Osteoblast (primary cell): Measurements from ENCODE around the gene TMCC2. TPM values are rescaled to one million over a fixed set of nuclear protein-coding genes. Genes with fewer than 3 reads are reported as not detected.

Experiments
- DNase-seq: peaks from one replicate; pipeline ENCODE4 v3.0.0; 2011; ENCODE audit warnings: low spot score, mixed read lengths; ENCODE audit not compliant: insufficient read length; ENCODE audit errors: missing footprints
- H2AFZ ChIP-seq: 2 replicates; pipeline ENCODE4 v1.6.0; 2011; ENCODE audit warnings: mild to moderate bottlenecking, low read length
- H3K27ac ChIP-seq: 2 replicates; pipeline ENCODE4 v1.5.1; 2011; ENCODE audit warnings: mild to moderate bottlenecking, low read depth, low read length, moderate library complexity
- H3K27me3 ChIP-seq: 2 replicates; pipeline ENCODE4 v1.6.0; 2012; ENCODE audit warnings: mild to moderate bottlenecking, control low read depth, inconsistent platforms, low read length, moderate library complexity; ENCODE audit not compliant: insufficient read depth
- H3K36me3 ChIP-seq: 2 replicates; pipeline ENCODE4 v1.5.1; 2011; ENCODE audit warnings: mild to moderate bottlenecking, low read length, control low read depth, moderate library complexity; ENCODE audit not compliant: insufficient read depth
- H3K4me1 ChIP-seq: 2 replicates; pipeline ENCODE4 v1.5.1; 2011; ENCODE audit warnings: mild to moderate bottlenecking, low read length, control low read depth, moderate library complexity; ENCODE audit not compliant: insufficient read depth
- H3K4me2 ChIP-seq: 2 replicates; pipeline ENCODE4 v1.6.0; 2011; ENCODE audit warnings: mild to moderate bottlenecking, low read length; ENCODE audit not compliant: insufficient read depth
- H3K4me3 ChIP-seq: fragments of 200-600 bp; sonication (generic); 3 replicates; pipeline ENCODE4 v1.5.1; 2012; ENCODE audit warnings: mild to moderate bottlenecking, low read length, inconsistent platforms; ENCODE audit not compliant: insufficient read depth
- H3K79me2 ChIP-seq: 2 replicates; pipeline ENCODE4 v1.6.0; 2012; ENCODE audit warnings: mild to moderate bottlenecking, low read length, control low read depth, inconsistent platforms; ENCODE audit not compliant: insufficient read depth
- H3K9me3 ChIP-seq: 2 replicates; pipeline ENCODE4 v1.5.1; 2011; ENCODE audit warnings: low read depth, low read length, control low read depth
- H4K20me1 ChIP-seq: 2 replicates; pipeline ENCODE4 v1.6.0; 2012; ENCODE audit warnings: mild to moderate bottlenecking, low read length, control low read depth; ENCODE audit not compliant: insufficient read depth
- total RNA-seq: library from RNA; depleted of rRNA; stranded (reverse); fragments of >200 nt; gene quantifications from 2 replicates; pipeline ENCODE4 v1.2.3, GENCODE V29; 2012
- TF ChIP-seq, protein P1 (sequence below): IDR thresholded peaks from 2 replicates; pipeline ENCODE4 v1.5.1; 2011; ENCODE audit warnings: mild to moderate bottlenecking, low read depth, low read length, moderate library complexity; ENCODE audit errors: extremely low read depth

TMCC2 gene
- total RNA-seq, 1 donor = 1.8 TPM

DNA sequence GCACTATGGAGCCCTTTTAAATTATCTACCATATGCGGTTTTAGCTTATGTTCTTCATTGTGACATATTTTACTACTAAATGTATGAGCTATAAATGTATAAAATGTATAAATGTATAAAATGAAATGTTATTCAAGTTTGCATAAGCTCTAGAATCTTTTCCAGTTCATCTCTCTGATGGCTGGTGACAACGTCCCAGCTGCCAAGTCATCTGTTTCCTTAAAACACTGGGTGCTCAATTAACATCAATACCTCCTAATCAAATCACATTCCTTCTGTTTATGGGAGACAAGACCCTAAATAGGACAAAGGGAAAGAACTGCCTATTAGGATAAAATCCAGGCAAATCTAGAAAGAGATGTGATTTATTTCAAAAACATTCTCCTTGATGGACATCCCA is 39.1 kb upstream of the TMCC2 start:
- Histone ChIP-seq H2AFZ (no peak overlapping the region), H3K27me3 (no peaks in the 10 kb centered on the region), H3K27ac (no peak overlapping the region), H3K9me3 (no peaks in the 10 kb centered on the region), H3K4me1 (peaks cover 12% of the 10 kb centered on the region), H3K4me3 (no peak overlapping the region), H3K79me2 (peaks cover 75% of the 10 kb centered on the region), H4K20me1 (peaks cover 25% of the 10 kb centered on the region), H3K4me2 (no peak overlapping the region), H3K36me3 (peaks cover 6% of the 10 kb centered on the region)
- DNase-seq = no peak
- TF ChIP-seq, protein P1, sequence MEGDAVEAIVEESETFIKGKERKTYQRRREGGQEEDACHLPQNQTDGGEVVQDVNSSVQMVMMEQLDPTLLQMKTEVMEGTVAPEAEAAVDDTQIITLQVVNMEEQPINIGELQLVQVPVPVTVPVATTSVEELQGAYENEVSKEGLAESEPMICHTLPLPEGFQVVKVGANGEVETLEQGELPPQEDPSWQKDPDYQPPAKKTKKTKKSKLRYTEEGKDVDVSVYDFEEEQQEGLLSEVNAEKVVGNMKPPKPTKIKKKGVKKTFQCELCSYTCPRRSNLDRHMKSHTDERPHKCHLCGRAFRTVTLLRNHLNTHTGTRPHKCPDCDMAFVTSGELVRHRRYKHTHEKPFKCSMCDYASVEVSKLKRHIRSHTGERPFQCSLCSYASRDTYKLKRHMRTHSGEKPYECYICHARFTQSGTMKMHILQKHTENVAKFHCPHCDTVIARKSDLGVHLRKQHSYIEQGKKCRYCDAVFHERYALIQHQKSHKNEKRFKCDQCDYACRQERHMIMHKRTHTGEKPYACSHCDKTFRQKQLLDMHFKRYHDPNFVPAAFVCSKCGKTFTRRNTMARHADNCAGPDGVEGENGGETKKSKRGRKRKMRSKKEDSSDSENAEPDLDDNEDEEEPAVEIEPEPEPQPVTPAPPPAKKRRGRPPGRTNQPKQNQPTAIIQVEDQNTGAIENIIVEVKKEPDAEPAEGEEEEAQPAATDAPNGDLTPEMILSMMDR = no peak

DNA sequence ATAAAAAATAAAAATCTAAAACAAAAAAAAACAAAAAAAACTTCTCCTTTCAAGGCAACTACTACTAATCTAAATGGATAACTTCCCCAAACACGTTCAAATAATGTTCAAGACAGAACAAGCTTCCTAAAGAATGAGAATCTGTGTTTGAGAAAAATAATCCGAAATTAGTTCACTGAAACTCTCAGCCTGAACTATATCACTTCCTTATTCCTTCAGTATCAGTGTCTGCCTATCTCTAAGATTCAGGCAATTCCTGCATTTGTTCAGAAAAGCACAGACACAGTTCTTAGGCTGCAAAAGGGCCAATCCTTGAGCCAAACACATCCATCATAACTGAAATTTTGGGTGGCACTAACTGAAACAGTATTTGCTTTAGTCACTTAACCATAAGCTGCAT is 38.6 kb upstream of the TMCC2 start:
- Histone ChIP-seq H2AFZ (no peak overlapping the region), H3K4me1 (peaks cover 7% of the 10 kb centered on the region), H3K9me3 (no peaks in the 10 kb centered on the region), H4K20me1 (peaks cover 29% of the 10 kb centered on the region), H3K27me3 (no peaks in the 10 kb centered on the region), H3K79me2 (peaks cover 80% of the 10 kb centered on the region), H3K36me3 (peaks cover 6% of the 10 kb centered on the region), H3K4me3 (no peak overlapping the region), H3K27ac (no peak overlapping the region), H3K4me2 (no peak overlapping the region)
- TF ChIP-seq, protein P1 = no peak
- no peak for DNase-seq

DNA sequence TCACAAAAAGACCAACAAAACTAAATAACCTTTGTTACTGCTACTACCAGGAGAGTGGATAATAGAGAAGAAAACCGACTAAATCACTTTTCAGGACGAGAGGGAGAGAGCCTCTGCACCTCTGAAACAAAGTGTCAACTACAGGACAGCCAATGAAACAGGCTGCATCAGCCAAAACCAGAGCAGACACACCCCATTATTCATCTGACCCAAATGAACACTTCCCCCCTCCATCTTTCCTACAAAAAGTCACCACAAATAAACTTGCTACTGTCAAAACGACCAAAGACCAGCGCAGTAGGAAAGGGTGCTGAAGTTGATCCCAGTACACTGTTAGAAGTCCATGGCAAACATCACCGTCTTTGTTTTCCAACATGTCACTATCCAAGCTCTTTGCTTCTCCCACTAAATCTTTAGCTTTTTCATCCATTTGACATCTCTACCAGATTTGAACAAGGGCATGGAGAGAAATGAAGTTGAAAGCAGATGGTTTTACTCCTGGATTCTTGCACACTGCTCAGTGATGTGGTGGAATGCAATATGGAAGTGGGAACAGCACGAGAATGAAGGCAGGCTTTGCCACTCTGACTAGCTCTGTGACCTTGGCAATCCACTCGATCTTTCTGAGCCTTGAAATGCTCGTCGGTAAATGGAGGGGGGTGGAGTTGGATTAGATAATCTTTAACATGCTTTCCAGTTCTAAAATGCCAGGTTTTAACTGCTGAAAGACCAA is 36.7 kb upstream of the TMCC2 start:
- Histone ChIP-seq H3K27ac (no peak overlapping the region), H3K9me3 (no peaks in the 10 kb centered on the region), H4K20me1 (peaks cover 41% of the 10 kb centered on the region), H3K4me2 (no peak overlapping the region), H3K4me1 (no peaks in the 10 kb centered on the region), H3K4me3 (no peak overlapping the region), H3K79me2 (peaks cover 89% of the 10 kb centered on the region), H2AFZ (no peak overlapping the region), H3K36me3 (peaks cover 6% of the 10 kb centered on the region), H3K27me3 (no peaks in the 10 kb centered on the region)
- DNase-seq = no peak
- TF ChIP-seq, protein P1 = no peak

DNA sequence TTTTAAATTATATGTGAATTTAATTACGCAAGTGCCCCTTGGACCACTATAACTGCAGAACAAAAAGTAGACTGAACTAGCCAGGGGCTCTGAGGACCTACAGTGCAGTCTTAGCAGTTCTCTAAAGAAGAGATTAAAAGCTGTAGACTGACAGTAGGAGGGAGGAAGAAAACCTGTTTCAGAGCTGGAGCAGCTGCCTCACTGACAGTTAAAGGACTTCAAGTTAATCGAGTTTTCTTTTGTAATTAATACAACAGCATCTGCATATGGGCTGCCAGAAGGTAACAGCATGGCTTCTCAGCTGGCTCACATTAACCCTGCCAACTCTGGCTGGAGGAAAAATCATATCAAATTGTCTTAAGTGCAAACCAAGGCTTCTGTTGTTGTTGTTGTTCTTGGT is 36.1 kb upstream of the TMCC2 start:
- DNase-seq = no peak
- Histone ChIP-seq H3K4me3 (no peak overlapping the region), H3K9me3 (no peaks in the 10 kb centered on the region), H3K79me2 (peaks cover 89% of the 10 kb centered on the region), H4K20me1 (peaks cover 41% of the 10 kb centered on the region), H2AFZ (no peak overlapping the region), H3K36me3 (peaks cover 6% of the 10 kb centered on the region), H3K4me1 (no peaks in the 10 kb centered on the region), H3K4me2 (no peak overlapping the region), H3K27ac (no peak overlapping the region), H3K27me3 (no peaks in the 10 kb centered on the region)
- TF ChIP-seq, protein P1 = no peak
